SK-N-SH (cell line): ENCODE measurements around the gene SPINT2. TPM values are rescaled to one million over a fixed set of nuclear protein-coding genes. Genes with fewer than 3 reads are reported as not detected.

Experiments
- CTCF ChIA-PET: fragments of 300-600, 350-600 bp; formaldehyde crosslinking; extraction: SDS; loops from one replicate; lab custom pipeline; 2021; lab: Yijun Ruan, JAX
- POLR2A ChIA-PET: fragments of 350-600 bp; sonication (Branson Sonifier 250); formaldehyde crosslinking; extraction: SDS; loops from one replicate; lab custom pipeline; 2020; ENCODE audit warnings: antibody characterized with exemption, inconsistent platforms; lab: Yijun Ruan, JAX
- DNase-seq: peaks from one replicate; pipeline ENCODE4 v3.0.0; 2012
- H2AFZ ChIP-seq: fragments of 200-600 bp; sonication (generic); 2 replicates; pipeline ENCODE4 v1.8.1; 2016; ENCODE audit warnings: antibody characterized with exemption, mild to moderate bottlenecking, low read depth
- H3F3A ChIP-seq: fragments of 200-600 bp; sonication (generic); replicated peaks from 2 replicates; pipeline ENCODE3; 2016; ENCODE audit warnings: antibody characterized with exemption, mild to moderate bottlenecking; ENCODE audit not compliant: insufficient read depth
- H3K27ac ChIP-seq, 2 experiments: fragments of 200-500 bp in 1 of 2; fragments of 200-600 bp in 1 of 2; sonication (Bioruptor generic) in 1 of 2; sonication (generic), shearing (Covaris generic) in 1 of 2; 2 replicates each; pipeline versions ENCODE4 v1.5.1 to v1.6.1; 2014 to 2016; ENCODE audit warnings: low read depth in 2 of 2, inconsistent platforms in 1 of 2, low read length in 1 of 2, mild to moderate bottlenecking in 1 of 2, mixed read lengths in 1 of 2
- H3K27me3 ChIP-seq: fragments of 200-600 bp; sonication (generic), shearing (Covaris generic); 2 replicates; pipeline ENCODE4 v1.6.1; 2016; ENCODE audit warnings: mixed run types; ENCODE audit not compliant: insufficient read depth
- H3K36me3 ChIP-seq, 2 experiments: fragments of 200-500 bp in 1 of 2; fragments of 200-600 bp in 1 of 2; sonication (Bioruptor generic) in 1 of 2; sonication (generic) in 1 of 2; replicated peaks in 1 of 2; 2 replicates each; pipeline versions ENCODE3 to v1.5.1; 2014 to 2016; ENCODE audit warnings: low read length in 1 of 2, mild to moderate bottlenecking in 1 of 2; ENCODE audit not compliant: insufficient read depth in 2 of 2, control insufficient read depth in 1 of 2
- H3K4me1 ChIP-seq, 2 experiments: fragments of 200-500 bp in 1 of 2; fragments of 200-600 bp in 1 of 2; sonication (Bioruptor generic) in 1 of 2; sonication (generic), shearing (Covaris generic) in 1 of 2; 2 replicates each; pipeline versions ENCODE4 v1.5.1 to v1.6.1; 2014 to 2016; ENCODE audit warnings: low read depth in 1 of 2, low read length in 1 of 2, mixed run types in 1 of 2; ENCODE audit not compliant: insufficient read depth in 2 of 2, control insufficient read depth in 1 of 2
- H3K4me2 ChIP-seq: fragments of 200-600 bp; sonication (generic), shearing (Covaris generic); 2 replicates; pipeline ENCODE4 v1.6.1; 2017; ENCODE audit warnings: mixed run types
- H3K4me3 ChIP-seq, 2 experiments: fragments of 200-500 bp in 1 of 2; fragments of 200-600 bp in 1 of 2; sonication (Bioruptor generic) in 1 of 2; sonication (generic), shearing (Covaris generic) in 1 of 2; 2 replicates each; pipeline versions ENCODE4 v1.5.1 to v1.8.1; 2014 to 2016; ENCODE audit warnings: low read depth in 2 of 2, inconsistent platforms in 1 of 2, low read length in 1 of 2, mild to moderate bottlenecking in 1 of 2, mixed read lengths in 1 of 2, moderate library complexity in 1 of 2
- H3K79me2 ChIP-seq: fragments of 200-600 bp; sonication (generic); 2 replicates; pipeline ENCODE4 v1.8.1; 2017; ENCODE audit warnings: mild to moderate bottlenecking; ENCODE audit not compliant: insufficient read depth
- H3K9ac ChIP-seq: fragments of 200-600 bp; sonication (generic); 2 replicates; pipeline ENCODE4 v1.6.1; 2017; ENCODE audit warnings: mixed run types
- H3K9me2 ChIP-seq: fragments of 200-600 bp; sonication (generic); 2 replicates; pipeline ENCODE4 v1.6.1; 2017; ENCODE audit warnings: mixed run types
- H3K9me3 ChIP-seq: fragments of 200-600 bp; sonication (generic); 2 replicates; pipeline ENCODE4 v1.6.1; 2017; ENCODE audit warnings: mixed run types, mild to moderate bottlenecking, moderate library complexity
- H4K20me1 ChIP-seq: fragments of 200-600 bp; sonication (generic); 2 replicates; pipeline ENCODE4 v1.6.1; 2017; ENCODE audit warnings: mild to moderate bottlenecking, mixed run types; ENCODE audit not compliant: insufficient read depth
- CHD2 ChIP-seq: fragments of 150-350 bp; IDR thresholded peaks from 2 replicates; pipeline ENCODE4 v1.6.1; 2018; ENCODE audit warnings: low read length; ENCODE audit not compliant: partially characterized antibody
- ELF1 ChIP-seq: IDR thresholded peaks from 2 replicates; pipeline ENCODE4 v1.4.0; 2012
- EP300 ChIP-seq, 2 experiments: IDR thresholded peaks; 2 replicates each; pipeline versions ENCODE4 v1.4.0 to v1.6.1; 2012; ENCODE audit warnings: borderline replicate concordance in 1 of 2, low read depth in 1 of 2, low read length in 1 of 2
- EZH2phosphoT487 ChIP-seq: fragments of 200-600 bp; sonication (generic); IDR thresholded peaks from 2 replicates; pipeline ENCODE4 v1.6.1; 2017; ENCODE audit warnings: low read depth, mixed run types, mild to moderate bottlenecking, antibody characterized with exemption, moderate library complexity, borderline replicate concordance
- FOXJ3 ChIP-seq: sonication (generic); formaldehyde crosslinking; IDR thresholded peaks from 2 replicates; pipeline ENCODE4 v1.5.1; 2020; ENCODE audit warnings: mild to moderate bottlenecking, missing genetic modification reagents
- FOXM1 ChIP-seq: IDR thresholded peaks from 2 replicates; pipeline ENCODE4 v1.4.0; 2012; ENCODE audit warnings: low read depth, mild to moderate bottlenecking
- GATA2 ChIP-seq: sonication (generic); formaldehyde crosslinking; IDR thresholded peaks from 2 replicates; pipeline ENCODE4 v1.5.0; 2020; ENCODE audit warnings: mild to moderate bottlenecking, missing genetic modification reagents
- JUND ChIP-seq: IDR thresholded peaks from 2 replicates; pipeline ENCODE4 v1.4.0; 2012
- MEF2A ChIP-seq: IDR thresholded peaks from 2 replicates; pipeline ENCODE4 v1.4.0; 2012; ENCODE audit warnings: low read depth, borderline replicate concordance
- NRF1 ChIP-seq: IDR thresholded peaks from 2 replicates; pipeline ENCODE4 v1.6.1; 2012; ENCODE audit warnings: low read depth, mild to moderate bottlenecking, low read length
- POLR2AphosphoS5 ChIP-seq: IDR thresholded peaks from 2 replicates; pipeline ENCODE4 v1.6.1; 2012; ENCODE audit warnings: low read depth, low read length
- RAD21 ChIP-seq: IDR thresholded peaks from 2 replicates; pipeline ENCODE4 v1.6.1; 2012; ENCODE audit warnings: mild to moderate bottlenecking, low read length
- RXRA ChIP-seq: IDR thresholded peaks from 2 replicates; pipeline ENCODE4 v1.4.0; 2012; ENCODE audit warnings: low read depth, mild to moderate bottlenecking, borderline replicate concordance
- SIN3A ChIP-seq: IDR thresholded peaks from 2 replicates; pipeline ENCODE4 v1.6.1; 2012; ENCODE audit warnings: low read depth, mild to moderate bottlenecking, low read length, moderate library complexity, borderline replicate concordance
- SMC3 ChIP-seq: IDR thresholded peaks from 2 replicates; pipeline ENCODE4 v1.6.1; 2012; ENCODE audit warnings: low read depth, low read length, improper control_type of control experiment
- TCF12 ChIP-seq: IDR thresholded peaks from 2 replicates; pipeline ENCODE4 v1.4.0; 2012
- WGBS: methylation state at CpG from one replicate; pipeline ENCODE4 v1.1.6; 2017; ENCODE audit warnings: low lambda C conversion rate; 5-methylcytosine and 5-hydroxymethylcytosine counted together
- polyA plus RNA-seq, 3 experiments: library from polyadenylated mRNA; depleted of rRNA; stranded (reverse); fragments of >200 nt; gene quantifications; 2 replicates each; pipeline ENCODE4 v1.2.3, GENCODE V29; 2012
- TF ChIP-seq, protein P1 (sequence below): IDR thresholded peaks from 2 replicates; pipeline ENCODE4 v1.4.0; 2012; ENCODE audit warnings: low read depth, borderline replicate concordance
- TF ChIP-seq, protein P2 (sequence below): IDR thresholded peaks from 2 replicates; pipeline ENCODE4; 2012
- TF ChIP-seq, protein P3 (sequence below): fragments of 150-350 bp; IDR thresholded peaks from 2 replicates; pipeline ENCODE4 v1.6.1; 2016; ENCODE audit warnings: mild to moderate bottlenecking, low read depth, low read length
- TF ChIP-seq, protein P4 (sequence below): IDR thresholded peaks from 2 replicates; pipeline ENCODE4 v1.4.0; 2012; ENCODE audit warnings: low read depth

The SPINT2 gene
- polyA plus RNA-seq, 1 of the 3 experiments (the other 2 are of a cell fraction) = 1.0 TPM

DNA sequence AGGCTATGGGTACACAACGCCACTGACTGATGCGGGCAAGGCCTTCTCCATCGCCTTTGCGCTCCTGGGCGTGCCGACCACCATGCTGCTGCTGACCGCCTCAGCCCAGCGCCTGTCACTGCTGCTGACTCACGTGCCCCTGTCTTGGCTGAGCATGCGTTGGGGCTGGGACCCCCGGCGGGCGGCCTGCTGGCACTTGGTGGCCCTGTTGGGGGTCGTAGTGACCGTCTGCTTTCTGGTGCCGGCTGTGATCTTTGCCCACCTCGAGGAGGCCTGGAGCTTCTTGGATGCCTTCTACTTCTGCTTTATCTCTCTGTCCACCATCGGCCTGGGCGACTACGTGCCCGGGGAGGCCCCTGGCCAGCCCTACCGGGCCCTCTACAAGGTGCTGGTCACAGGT, 62.2 kb downstream of the SPINT2 start:
- Histone ChIP-seq H3K4me1 (peaks cover 0 to 3% of the 10 kb centered on the region in 2 experiments; a peak in 1 of 4 replicates), H3K9me2 (no peaks in the 10 kb centered on the region), H3K27ac (no peak overlapping the region), H3K9ac (no peak overlapping the region), H3K9me3 (no peaks in the 10 kb centered on the region), H3K4me3 (no peak overlapping the region), H3K79me2 (no peaks in the 10 kb centered on the region), H3K36me3 (no peaks in the 10 kb centered on the region), H3K27me3 (no peaks in the 10 kb centered on the region), H3K4me2 (no peak overlapping the region), H4K20me1 (no peaks in the 10 kb centered on the region), H2AFZ (no peak overlapping the region), H3F3A (no peaks in the 10 kb centered on the region)
- POLR2A ChIA-PET = no interaction called here
- 80% methylated on average over 19 of the region's 22 CpGs for WGBS
- DNase-seq = no peak
- CTCF ChIA-PET = interaction anchor here (1.0 to 7.1 kb wide), 4 partner anchors 9 to 92 kb away, joined by 3 to 31 read pairs (median 4); partner anchors contain the start of genes CATSPERG and FAM98C
- TF ChIP-seq GATA2 (CRISPR knock-in tag) (no peak), FOXM1 (no peak), SIN3A (no peak), MEF2A (no peak), NRF1 (no peak), ELF1 (no peak)
- TF ChIP-seq, protein P1, sequence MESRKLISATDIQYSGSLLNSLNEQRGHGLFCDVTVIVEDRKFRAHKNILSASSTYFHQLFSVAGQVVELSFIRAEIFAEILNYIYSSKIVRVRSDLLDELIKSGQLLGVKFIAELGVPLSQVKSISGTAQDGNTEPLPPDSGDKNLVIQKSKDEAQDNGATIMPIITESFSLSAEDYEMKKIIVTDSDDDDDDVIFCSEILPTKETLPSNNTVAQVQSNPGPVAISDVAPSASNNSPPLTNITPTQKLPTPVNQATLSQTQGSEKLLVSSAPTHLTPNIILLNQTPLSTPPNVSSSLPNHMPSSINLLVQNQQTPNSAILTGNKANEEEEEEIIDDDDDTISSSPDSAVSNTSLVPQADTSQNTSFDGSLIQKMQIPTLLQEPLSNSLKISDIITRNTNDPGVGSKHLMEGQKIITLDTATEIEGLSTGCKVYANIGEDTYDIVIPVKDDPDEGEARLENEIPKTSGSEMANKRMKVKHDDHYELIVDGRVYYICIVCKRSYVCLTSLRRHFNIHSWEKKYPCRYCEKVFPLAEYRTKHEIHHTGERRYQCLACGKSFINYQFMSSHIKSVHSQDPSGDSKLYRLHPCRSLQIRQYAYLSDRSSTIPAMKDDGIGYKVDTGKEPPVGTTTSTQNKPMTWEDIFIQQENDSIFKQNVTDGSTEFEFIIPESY = no peak
- TF ChIP-seq, protein P2, sequence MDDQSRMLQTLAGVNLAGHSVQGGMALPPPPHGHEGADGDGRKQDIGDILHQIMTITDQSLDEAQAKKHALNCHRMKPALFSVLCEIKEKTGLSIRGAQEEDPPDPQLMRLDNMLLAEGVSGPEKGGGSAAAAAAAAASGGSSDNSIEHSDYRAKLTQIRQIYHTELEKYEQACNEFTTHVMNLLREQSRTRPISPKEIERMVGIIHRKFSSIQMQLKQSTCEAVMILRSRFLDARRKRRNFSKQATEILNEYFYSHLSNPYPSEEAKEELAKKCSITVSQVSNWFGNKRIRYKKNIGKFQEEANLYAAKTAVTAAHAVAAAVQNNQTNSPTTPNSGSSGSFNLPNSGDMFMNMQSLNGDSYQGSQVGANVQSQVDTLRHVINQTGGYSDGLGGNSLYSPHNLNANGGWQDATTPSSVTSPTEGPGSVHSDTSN = no peak

DNA sequence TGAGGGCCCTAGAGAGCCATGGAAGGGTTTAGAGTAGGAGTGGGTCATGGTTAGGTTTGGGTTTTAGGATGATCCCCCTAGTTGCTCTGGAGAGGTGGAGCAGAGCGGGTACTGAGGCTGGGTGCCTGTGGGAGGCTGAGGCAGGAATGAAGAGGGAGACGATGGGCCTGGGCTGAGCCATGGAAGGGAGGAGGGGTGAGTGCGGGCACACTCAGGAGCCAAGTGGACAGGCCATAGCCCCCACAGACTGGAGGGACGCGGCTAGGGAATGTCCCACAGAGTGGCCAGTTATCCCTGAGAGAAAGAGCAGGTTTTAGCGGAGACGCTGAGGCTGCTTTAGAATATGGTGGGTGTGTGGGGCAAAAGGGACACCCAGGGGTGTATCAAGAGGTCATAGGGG, 65.3 kb downstream of the SPINT2 start:
- Histone ChIP-seq H2AFZ (no peak overlapping the region), H3F3A (no peaks in the 10 kb centered on the region), H3K27me3 (no peaks in the 10 kb centered on the region), H3K36me3 (no peaks in the 10 kb centered on the region), H3K27ac (no peak overlapping the region), H3K4me2 (no peak overlapping the region), H3K9me2 (no peaks in the 10 kb centered on the region), H3K9me3 (no peaks in the 10 kb centered on the region), H4K20me1 (no peaks in the 10 kb centered on the region), H3K4me1 (no peaks in the 10 kb centered on the region), H3K9ac (no peak overlapping the region), H3K4me3 (no peak overlapping the region), H3K79me2 (no peaks in the 10 kb centered on the region)
- POLR2A ChIA-PET = no interaction called here
- no peak for DNase-seq
- CTCF ChIA-PET = interaction anchor here (0.6 to 7.1 kb wide), 3 partner anchors 77 to 427 kb away, joined by 3 to 46 read pairs (median 31); no protein-coding TSS in a partner anchor
- WGBS = 91% methylated on average over 7 of the region's 7 CpGs
- TF ChIP-seq, protein P3, sequence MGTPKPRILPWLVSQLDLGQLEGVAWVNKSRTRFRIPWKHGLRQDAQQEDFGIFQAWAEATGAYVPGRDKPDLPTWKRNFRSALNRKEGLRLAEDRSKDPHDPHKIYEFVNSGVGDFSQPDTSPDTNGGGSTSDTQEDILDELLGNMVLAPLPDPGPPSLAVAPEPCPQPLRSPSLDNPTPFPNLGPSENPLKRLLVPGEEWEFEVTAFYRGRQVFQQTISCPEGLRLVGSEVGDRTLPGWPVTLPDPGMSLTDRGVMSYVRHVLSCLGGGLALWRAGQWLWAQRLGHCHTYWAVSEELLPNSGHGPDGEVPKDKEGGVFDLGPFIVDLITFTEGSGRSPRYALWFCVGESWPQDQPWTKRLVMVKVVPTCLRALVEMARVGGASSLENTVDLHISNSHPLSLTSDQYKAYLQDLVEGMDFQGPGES = no peak
- TF ChIP-seq SMC3 = no peak
- no peak for TF ChIP-seq NRF1
- no peak for TF ChIP-seq TCF12
- TF ChIP-seq RAD21 = no peak
- no peak for TF ChIP-seq CHD2
- no peak for TF ChIP-seq RXRA
- no peak for TF ChIP-seq JUND
- no peak for TF ChIP-seq POLR2AphosphoS5
- no peak for TF ChIP-seq GATA2 (CRISPR knock-in tag)
- TF ChIP-seq FOXM1 = no peak
- TF ChIP-seq, protein P2 = no peak
- no peak for TF ChIP-seq EP300 (IDR thresholded peaks at IDR 0.05; ENCODE audit: borderline replicate concordance in 1 of 2, low read depth in 1 of 2, low read length in 1 of 2)
- no peak for TF ChIP-seq EZH2phosphoT487
- TF ChIP-seq, protein P4, sequence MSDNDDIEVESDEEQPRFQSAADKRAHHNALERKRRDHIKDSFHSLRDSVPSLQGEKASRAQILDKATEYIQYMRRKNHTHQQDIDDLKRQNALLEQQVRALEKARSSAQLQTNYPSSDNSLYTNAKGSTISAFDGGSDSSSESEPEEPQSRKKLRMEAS = no peak
- TF ChIP-seq FOXJ3 (CRISPR knock-in tag) = no peak
